ENCODE measurements around the gene OGA.
A peak's percentile ranks its signal among the peaks of the same experiment; 100 is the strongest.

OGA gene

GRCh38 chr10:101784558-101784957, 33.7 kb downstream of the OGA start (continued):
- TF ChIP-seq, protein P1, sequence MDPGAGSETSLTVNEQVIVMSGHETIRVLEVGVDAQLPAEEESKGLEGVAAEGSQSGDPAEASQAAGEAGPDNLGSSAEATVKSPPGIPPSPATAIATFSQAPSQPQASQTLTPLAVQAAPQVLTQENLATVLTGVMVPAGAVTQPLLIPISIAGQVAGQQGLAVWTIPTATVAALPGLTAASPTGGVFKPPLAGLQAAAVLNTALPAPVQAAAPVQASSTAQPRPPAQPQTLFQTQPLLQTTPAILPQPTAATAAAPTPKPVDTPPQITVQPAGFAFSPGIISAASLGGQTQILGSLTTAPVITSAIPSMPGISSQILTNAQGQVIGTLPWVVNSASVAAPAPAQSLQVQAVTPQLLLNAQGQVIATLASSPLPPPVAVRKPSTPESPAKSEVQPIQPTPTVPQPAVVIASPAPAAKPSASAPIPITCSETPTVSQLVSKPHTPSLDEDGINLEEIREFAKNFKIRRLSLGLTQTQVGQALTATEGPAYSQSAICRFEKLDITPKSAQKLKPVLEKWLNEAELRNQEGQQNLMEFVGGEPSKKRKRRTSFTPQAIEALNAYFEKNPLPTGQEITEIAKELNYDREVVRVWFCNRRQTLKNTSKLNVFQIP (CRISPR knock-in tag; IDR thresholded peaks at IDR 0.05; ENCODE audit: borderline replicate concordance, low read depth): no peak
- TF ChIP-seq ZC3H10 (CRISPR knock-in tag; IDR thresholded peaks at IDR 0.05) (no peak), ARNTL (CRISPR knock-in tag; IDR thresholded peaks at IDR 0.05; ENCODE audit: borderline replicate concordance, low read depth) (no peak), PPARA (CRISPR knock-in tag; IDR thresholded peaks at IDR 0.05; ENCODE audit: borderline replicate concordance) (no peak), ESRRG (CRISPR knock-in tag; IDR thresholded peaks at IDR 0.05) (no peak)
- TF ChIP-seq, protein P2, sequence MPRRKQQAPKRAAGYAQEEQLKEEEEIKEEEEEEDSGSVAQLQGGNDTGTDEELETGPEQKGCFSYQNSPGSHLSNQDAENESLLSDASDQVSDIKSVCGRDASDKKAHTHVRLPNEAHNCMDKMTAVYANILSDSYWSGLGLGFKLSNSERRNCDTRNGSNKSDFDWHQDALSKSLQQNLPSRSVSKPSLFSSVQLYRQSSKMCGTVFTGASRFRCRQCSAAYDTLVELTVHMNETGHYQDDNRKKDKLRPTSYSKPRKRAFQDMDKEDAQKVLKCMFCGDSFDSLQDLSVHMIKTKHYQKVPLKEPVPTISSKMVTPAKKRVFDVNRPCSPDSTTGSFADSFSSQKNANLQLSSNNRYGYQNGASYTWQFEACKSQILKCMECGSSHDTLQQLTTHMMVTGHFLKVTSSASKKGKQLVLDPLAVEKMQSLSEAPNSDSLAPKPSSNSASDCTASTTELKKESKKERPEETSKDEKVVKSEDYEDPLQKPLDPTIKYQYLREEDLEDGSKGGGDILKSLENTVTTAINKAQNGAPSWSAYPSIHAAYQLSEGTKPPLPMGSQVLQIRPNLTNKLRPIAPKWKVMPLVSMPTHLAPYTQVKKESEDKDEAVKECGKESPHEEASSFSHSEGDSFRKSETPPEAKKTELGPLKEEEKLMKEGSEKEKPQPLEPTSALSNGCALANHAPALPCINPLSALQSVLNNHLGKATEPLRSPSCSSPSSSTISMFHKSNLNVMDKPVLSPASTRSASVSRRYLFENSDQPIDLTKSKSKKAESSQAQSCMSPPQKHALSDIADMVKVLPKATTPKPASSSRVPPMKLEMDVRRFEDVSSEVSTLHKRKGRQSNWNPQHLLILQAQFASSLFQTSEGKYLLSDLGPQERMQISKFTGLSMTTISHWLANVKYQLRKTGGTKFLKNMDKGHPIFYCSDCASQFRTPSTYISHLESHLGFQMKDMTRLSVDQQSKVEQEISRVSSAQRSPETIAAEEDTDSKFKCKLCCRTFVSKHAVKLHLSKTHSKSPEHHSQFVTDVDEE (CRISPR knock-in tag; IDR thresholded peaks at IDR 0.05): no peak

GRCh38 chr10:101783736-101784118, 34.5 kb downstream of the OGA start:
- TF ChIP-seq GLIS3 (CRISPR knock-in tag; IDR thresholded peaks at IDR 0.05) (0 out of 2 replicates have a peak, but pooled peaks have one; percentile 47), ISL1 (CRISPR knock-in tag; IDR thresholded peaks at IDR 0.05) (no peak)

GRCh38 chr10:101782811-101783735, 35.2 kb downstream of the OGA start, which contains the start of gene NPM3:
Gene NPM3 (minus strand): TSS chr10:101783446. CDS start chr10:101783390, 56 bp downstream.
- TF ChIP-seq, protein P1 (CRISPR knock-in tag; IDR thresholded peaks at IDR 0.05; ENCODE audit: borderline replicate concordance, low read depth): no peak
- TF ChIP-seq GLIS3 (CRISPR knock-in tag; IDR thresholded peaks at IDR 0.05): 0 out of 2 replicates have a peak, but pooled peaks have one; percentile 21
- ATAC-seq: peak; percentile 92

More at GRCh38 chr10:101783736-101784118, 34.5 kb downstream of the OGA start:
- ATAC-seq: peak; percentile 25

GRCh38 chr10:101781984-101782810, 36.0 kb downstream of the OGA start:
- no peak for TF ChIP-seq ISL1 (CRISPR knock-in tag; IDR thresholded peaks at IDR 0.05)
- TF ChIP-seq, protein P1 (CRISPR knock-in tag; IDR thresholded peaks at IDR 0.05; ENCODE audit: borderline replicate concordance, low read depth): no peak
- no peak for TF ChIP-seq CSDC2 (CRISPR knock-in tag; IDR thresholded peaks at IDR 0.05)
- no peak for TF ChIP-seq PPARA (CRISPR knock-in tag; IDR thresholded peaks at IDR 0.05; ENCODE audit: borderline replicate concordance)
- TF ChIP-seq SNAI2 (CRISPR knock-in tag; IDR thresholded peaks at IDR 0.05): no peak
- no peak for TF ChIP-seq TOX (CRISPR knock-in tag; IDR thresholded peaks at IDR 0.05; ENCODE audit: borderline replicate concordance)
- no peak for TF ChIP-seq RARB (CRISPR knock-in tag; IDR thresholded peaks at IDR 0.05)
- TF ChIP-seq BACH2 (CRISPR knock-in tag; IDR thresholded peaks at IDR 0.05; ENCODE audit: borderline replicate concordance): no peak
- no peak for TF ChIP-seq OSR1 (CRISPR knock-in tag; IDR thresholded peaks at IDR 0.05)
- TF ChIP-seq, protein P3, sequence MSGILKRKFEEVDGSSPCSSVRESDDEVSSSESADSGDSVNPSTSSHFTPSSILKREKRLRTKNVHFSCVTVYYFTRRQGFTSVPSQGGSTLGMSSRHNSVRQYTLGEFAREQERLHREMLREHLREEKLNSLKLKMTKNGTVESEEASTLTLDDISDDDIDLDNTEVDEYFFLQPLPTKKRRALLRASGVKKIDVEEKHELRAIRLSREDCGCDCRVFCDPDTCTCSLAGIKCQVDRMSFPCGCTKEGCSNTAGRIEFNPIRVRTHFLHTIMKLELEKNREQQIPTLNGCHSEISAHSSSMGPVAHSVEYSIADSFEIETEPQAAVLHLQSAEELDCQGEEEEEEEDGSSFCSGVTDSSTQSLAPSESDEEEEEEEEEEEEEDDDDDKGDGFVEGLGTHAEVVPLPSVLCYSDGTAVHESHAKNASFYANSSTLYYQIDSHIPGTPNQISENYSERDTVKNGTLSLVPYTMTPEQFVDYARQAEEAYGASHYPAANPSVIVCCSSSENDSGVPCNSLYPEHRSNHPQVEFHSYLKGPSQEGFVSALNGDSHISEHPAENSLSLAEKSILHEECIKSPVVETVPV (CRISPR knock-in tag; IDR thresholded peaks at IDR 0.05): no peak
- TF ChIP-seq ZNF8 (CRISPR knock-in tag; IDR thresholded peaks at IDR 0.05): no peak
- TF ChIP-seq GLIS3 (CRISPR knock-in tag; IDR thresholded peaks at IDR 0.05): no peak
- no peak for TF ChIP-seq ZNF565 (CRISPR knock-in tag; conservative IDR thresholded peaks at IDR 0.05; ENCODE audit: low read depth)
- TF ChIP-seq CREB5 (CRISPR knock-in tag; IDR thresholded peaks at IDR 0.05; ENCODE audit: low read depth): no peak
- no peak for TF ChIP-seq ARNTL (CRISPR knock-in tag; IDR thresholded peaks at IDR 0.05; ENCODE audit: borderline replicate concordance, low read depth)

More at GRCh38 chr10:101781984-101782810, 36.0 kb downstream of the OGA start:
- ATAC-seq: peak; percentile 1; the same call in 1 of the 3 replicates
